GM19099 (cell line): ENCODE measurements around the gene LCA5.

Experiments used
- POLR2A ChIP-seq: IDR thresholded peaks from 3 replicates; pipeline ENCODE4 v1.6.1; 2011; ENCODE audit warnings: low read depth; ENCODE audit not compliant: insufficient read length; ENCODE audit errors: extremely low read depth

The LCA5 gene

DNA sequence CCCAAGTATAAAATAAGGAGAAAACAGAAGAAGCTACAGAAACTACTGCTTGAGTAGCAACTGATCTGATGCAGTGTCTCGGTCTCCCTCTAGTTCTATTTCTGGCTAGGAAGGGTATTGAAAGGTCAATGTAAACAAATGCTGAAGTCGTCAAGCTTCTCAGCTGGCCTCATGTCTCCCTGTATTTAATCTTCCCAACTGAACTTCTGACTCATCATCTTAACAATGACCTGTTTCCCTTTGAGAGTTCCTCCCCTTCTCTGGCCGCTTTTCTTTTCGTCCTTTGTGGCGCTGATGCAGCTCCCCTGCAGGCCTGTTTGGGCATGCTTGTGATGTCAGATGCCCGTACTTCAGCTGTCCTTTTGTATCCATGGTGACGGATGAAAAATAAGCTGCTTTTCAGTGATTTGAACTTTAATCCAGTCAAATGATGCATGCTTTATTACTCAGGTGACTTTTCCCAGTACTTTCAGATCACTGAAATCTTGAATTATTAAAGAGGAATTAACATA is 7.8 kb upstream of the LCA5 start:
- TF ChIP-seq POLR2A, result no peak

DNA sequence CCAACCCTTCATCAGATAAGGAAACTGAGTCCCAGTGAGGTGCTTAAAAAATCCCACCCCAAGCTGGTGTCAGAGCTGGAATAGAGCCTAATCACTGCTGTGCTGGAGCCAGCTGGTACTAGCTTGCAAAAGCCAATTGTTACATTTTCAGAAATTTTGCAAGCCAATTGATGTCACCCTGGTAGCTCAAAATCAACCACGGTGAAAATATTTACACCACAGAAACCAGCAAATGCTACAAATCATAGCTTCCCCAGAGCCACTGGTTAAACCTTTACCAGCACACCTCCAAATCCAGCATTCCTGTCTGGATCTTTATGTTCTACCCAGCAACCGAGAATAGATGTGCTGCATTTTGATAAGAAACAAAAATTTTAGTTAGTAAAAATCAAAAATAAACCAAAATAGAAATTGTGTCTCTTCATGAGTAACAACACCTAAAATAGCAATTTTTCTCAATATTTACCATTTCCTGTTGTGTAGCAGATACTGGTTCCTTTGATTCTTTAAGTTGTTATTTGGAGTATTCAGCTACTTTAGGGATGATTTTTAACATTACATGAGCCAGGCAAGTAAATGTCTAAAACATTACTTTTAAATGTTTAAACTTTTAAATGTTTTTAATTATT is 7.2 kb upstream of the LCA5 start:
- TF ChIP-seq POLR2A, result no peak

DNA sequence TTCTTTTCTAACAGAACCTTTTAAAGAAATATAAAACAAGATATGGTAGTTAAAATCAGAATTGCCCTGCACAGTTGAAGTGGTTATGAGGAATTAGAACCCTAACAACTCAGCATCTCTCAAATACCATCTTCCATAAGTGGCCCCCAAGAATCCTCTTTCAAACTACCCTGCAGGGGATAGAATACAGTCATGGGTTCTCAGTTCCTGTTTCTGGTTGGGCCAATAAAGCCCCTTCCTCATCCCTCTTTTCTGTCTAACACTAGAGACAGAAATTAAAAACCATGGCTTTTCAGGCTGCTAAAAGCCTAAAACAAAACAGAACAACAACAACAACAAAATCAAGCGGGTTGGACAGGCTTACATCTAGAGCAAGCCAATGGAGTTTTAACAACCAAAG is 6.7 kb upstream of the LCA5 start:
- TF ChIP-seq POLR2A, result no peak

DNA sequence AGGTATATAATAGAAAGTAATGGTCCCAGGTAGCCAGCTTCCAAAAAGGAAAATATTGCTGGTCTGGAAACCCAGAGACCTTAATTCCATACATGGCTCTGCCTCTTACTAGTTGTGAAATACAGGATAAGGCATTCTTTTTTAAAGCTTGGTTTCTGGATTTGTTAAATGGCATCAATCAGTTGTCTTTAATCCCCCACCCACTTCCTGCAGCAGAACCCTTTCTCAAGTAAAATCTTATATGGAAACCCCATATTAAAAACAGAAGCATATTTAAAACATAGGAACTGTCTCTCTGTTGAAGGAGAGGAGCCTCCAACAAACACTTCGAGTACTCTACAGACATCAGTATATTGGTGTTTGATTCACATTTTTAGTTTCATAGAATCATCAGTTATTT is 6.2 kb upstream of the LCA5 start:
- TF ChIP-seq POLR2A, result no peak

DNA sequence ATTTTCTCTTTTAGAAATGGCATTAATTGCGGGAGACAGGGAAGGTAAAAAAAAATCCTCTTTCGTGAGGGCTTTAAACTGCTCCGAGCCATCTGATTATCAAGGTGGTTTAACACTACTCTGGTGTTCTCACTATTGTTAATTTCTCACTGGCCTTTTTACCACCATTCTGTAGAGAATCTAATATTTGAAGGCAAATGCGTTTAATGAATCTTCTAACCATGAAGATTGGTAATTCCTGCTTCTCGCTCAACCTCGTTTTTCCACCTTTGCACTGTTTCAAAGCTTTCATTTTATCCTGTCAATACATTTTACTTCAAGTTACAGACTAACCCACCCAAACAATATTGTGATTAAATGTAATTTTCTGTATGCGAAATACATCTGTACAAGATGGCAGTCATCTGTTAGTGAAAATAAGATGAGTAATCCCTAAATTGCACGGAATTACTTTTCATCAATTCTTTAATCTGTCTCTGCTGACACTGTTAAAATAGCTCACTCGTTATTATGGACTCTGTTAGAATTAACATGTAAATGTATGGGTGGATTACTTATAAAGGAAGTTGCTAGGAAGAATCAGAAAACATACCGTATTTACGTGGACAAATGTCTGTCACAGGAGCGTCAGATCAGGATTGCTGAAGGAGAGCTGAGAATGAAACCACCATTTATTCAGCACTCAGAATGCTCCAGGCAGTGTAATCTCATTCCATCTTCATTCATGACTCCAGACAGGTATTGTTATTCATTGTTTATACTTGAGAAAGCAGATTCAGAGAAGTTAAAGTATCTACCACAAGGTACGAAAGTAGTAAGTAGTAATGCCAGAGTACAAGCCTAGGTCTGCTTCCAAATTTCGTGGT is 1.1 kb upstream of the LCA5 start:
- no peak for TF ChIP-seq POLR2A

DNA sequence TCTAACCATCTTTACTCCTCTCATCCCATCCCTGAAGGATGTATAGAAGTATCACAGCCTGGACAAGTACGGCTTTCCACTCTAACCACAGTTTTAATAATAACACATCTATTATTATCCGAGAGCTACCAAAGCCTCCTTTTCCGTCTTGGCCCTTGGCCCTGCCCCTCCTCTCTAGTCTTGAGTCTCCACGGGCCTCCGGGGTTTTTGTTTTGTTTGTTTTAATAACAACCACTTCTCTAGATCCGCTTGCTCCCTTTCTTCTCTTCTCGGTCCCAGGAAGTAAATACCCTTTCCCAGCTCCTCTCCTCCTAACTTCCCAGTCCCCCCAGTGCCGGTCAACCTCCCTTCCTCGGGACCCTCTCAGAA is 661 bp downstream of the LCA5 start:
- TF ChIP-seq POLR2A, result no peak

DNA sequence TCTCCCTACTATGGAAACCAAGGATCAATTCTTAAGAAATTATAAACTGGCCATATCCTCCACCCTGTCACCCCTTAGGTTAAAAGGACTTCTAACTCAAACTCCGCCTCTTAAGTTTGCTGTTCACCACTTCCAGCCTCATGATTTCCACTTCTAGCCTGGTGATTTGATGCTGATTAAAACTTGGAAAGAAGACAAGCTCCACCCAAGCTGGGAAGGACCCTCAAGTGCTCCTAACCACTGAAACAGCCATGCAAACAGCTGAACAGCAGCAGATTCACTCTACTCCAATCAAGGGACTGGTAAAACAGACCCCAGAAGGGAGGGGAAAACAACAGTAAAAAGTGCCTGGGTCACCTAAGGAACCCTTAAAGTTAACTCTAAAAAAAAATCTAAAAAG is 10.3 kb downstream of the LCA5 start:
- no peak for TF ChIP-seq POLR2A

DNA sequence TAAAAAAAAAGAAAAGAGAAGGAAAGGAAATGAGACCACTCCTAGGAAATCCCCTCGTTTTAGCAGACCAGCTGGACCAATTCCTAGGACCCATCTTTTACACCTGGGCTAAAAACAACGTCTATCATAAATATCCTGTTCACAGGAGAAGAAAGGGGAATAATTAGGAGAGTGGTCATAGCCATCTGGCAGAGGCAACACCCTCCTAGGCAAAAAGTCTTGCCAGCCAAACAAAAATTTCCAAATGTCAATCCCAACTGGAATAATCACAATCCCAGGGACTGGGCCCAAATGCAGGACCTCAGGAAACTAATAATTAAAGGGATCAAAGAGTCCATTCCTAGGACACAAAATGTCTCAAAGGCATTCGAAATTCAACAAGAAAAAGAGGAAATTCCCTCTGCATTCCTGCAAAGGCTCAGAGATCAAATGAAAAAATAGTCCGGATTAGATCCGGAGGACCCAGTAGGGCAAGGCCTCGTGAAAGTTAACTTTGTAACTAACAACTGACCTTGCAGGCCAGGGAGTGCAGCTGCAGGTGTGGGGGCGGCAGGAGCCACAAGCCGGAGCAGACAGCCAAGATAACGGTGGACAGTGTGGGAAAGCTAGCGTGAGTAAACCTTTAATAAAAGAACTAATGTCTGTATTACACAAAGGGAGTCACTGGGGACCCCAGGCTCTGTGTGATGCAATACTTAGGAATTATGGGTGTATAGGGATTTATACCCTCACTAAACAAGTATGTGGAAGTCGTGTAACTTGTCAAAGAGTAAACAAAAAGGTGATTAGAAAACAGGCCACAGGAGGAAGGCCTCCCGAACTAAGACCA is 11.7 kb downstream of the LCA5 start:
- TF ChIP-seq POLR2A, result no peak

DNA sequence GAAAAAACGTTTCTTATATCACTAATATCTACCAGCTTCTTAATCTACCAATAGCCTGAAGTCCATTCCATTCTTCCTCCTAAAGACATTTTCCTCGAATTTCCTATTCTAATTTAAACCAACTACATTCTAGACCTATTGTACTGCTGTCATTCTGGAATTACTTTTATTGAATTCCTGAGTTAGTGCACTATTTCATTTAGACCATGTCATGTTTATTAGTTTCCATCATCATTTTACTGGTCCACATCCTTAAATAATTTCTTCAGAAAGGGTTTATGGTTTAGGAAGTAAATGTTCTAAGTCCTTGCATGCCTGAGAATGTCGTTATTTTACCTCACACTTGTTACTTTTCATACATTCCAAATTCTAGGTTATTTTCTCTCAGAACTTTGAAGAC is 13.2 kb downstream of the LCA5 start:
- no peak for TF ChIP-seq POLR2A

DNA sequence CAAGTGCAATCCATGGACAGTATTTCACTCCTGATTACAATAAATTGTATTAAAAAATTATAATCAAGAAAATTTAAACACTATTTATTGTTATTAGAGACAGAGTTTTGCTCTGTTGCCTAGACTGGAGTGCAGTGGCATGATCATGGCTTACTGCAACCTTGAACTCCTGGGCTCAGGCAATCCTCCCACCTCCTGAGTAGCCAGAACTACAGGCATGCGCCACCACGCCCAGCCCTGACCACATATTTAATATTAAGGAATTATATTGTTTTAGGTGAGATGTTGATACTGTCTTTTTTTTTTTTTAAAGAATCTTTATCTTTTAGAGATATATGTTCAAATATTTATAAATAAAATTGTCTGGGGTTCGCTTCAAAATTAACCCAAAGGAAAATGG is 14.6 kb downstream of the LCA5 start:
- no peak for TF ChIP-seq POLR2A

DNA sequence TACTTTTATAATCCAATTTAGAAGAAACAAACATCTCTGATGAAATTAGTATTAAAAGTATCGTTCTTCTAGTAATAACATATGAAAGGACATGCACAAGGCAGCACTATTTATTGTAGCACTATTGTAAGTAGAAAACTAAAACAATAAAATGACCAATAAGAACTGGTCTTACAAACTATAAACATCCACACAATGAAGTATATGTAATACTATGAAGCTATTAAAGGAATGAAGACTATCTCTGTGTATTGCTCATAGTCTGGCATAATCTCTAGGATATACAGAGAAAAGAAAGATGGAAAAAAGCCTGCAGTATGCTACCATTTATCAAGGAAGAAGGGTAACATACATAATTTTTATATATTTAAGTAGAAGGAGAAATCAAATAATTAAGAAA is 16.7 kb downstream of the LCA5 start:
- no peak for TF ChIP-seq POLR2A

DNA sequence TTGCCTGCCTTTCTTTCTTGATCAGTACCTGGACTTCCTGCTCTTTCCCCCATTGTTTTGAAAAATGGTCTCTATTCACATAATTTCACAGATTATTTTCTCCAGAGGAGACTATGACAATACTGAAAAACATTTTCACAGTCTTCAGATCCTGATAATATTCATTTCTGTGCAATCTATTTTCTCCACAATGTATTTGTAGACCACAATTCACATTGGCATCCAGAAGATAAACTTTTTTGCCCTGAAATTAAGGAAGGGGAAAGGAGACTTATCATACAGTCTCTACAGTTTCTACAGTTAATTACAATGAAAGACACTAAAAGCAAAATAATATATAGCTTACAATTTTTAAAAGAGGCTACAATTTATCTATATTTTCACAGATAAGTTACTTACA is 18.4 kb downstream of the LCA5 start:
- no peak for TF ChIP-seq POLR2A

DNA sequence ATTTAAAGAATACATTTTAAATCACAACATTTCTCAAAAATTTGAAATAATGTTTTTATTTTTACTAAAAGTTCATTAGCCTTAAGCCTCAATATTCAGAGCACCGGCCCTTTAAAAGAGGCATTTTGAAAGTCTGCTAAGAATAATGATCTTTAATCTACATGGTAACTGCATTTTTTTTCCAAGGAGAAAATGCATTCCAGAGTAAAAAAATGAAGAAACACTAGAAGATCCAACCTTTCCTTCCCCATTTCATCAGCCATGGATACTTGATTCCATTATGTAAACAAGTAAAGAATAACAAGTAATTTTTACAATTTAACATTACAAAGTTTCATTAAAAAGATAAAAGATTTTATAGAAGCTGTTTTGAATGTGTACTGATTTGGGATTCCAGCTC is 21.8 kb downstream of the LCA5 start:
- no peak for TF ChIP-seq POLR2A

DNA sequence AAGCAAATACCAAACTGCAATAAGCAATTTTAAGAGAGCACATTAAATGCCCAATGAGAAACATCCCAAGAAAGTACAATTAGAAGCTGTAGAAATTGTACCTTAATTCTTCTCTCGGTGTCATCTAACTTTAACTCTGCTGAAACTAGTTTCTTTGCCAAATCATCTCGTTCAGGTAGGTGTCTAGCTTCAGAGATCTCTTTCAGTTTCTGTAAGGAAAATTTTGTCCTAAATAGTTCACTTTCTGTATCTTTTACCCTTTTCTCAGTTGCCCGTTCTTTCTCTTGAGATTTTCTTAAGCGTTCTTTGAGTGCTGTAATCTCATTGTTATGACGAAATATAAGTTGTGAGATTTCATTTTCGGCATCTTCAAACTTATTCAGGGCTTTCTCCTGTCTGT is 24.1 kb downstream of the LCA5 start:
- no peak for TF ChIP-seq POLR2A

DNA sequence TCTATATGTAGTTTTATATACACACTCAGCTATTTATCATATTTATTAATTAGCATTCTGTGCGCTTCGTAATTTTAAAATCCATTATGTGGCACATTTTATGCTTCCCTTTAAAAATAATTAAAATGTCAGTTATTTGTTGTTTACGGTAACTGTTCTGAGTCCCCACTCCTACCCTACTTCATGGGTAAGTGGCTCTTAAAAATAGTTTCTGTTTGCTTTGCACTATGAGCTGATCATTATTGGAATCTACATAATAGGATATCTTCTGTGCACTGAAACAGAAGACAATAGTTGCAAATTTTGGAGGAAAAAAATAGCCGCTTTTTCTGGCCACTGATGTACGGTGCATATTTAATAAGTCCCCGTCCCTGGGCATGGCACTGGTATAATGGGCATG is 25.2 kb downstream of the LCA5 start:
- TF ChIP-seq POLR2A, result no peak
